Left ventricle myocardium inferior (tissue), 1 donor: ENCODE results near the gene DNAJB14. TPM values are rescaled to one million over a fixed set of nuclear protein-coding genes. Genes with fewer than 3 reads are reported as not detected.

Experiments used
- DNase-seq: peaks from one replicate; pipeline ENCODE4 v3.0.0-alpha.2; 2020
- H3K27ac ChIP-seq: fragments of 200-600 bp; replicated peaks from 2 replicates; pipeline ENCODE4 v1.8.0; 2021
- H3K27me3 ChIP-seq: fragments of 200-600 bp; 2 replicates; pipeline ENCODE4 v1.8.0; 2021; ENCODE audit warnings: low read depth
- H3K36me3 ChIP-seq: fragments of 200-600 bp; 2 replicates; pipeline ENCODE4 v1.8.0; 2021
- H3K4me1 ChIP-seq: fragments of 200-600 bp; 2 replicates; pipeline ENCODE4 v1.8.0; 2021
- H3K4me3 ChIP-seq: fragments of 200-600 bp; 2 replicates; pipeline ENCODE4 v1.8.0; 2021; ENCODE audit warnings: mild to moderate bottlenecking, moderate library complexity
- H3K9me3 ChIP-seq: fragments of 200-600 bp; replicated peaks from 2 replicates; pipeline ENCODE4 v1.8.0; 2021
- CTCF ChIP-seq: fragments of 200-600 bp; IDR thresholded peaks from 2 replicates; pipeline ENCODE4 v1.8.0; 2021; ENCODE audit warnings: antibody characterized with exemption, mild to moderate bottlenecking, borderline replicate concordance
- intact Hi-C: fragments of 100-400 bp; cut with micrococcal nuclease; formaldehyde crosslinking; loops from one replicate; pipeline ENCODE4 v1.11.0; 2022
- total RNA-seq: library from RNA; stranded (reverse); fragmentation: NEBNext Ultra II Directional; extraction: Animal tissue kit (Norgen Biotek cat#: 25700); gene quantifications from one replicate; pipeline ENCODE4 v1.2.1, GENCODE V29; 2021
- donor health status: DM: no; HTN: yes; CAD: no; lungs with severe emphysema.

The DNAJB14 gene
- total RNA-seq, 1 donor from 2014 or later: 16.4 TPM

GRCh38 chr4:99893839-99894160 is 52.6 kb downstream of the DNAJB14 start:
- Histone ChIP-seq H3K9me3 (no peaks in the 10 kb centered on the region), H3K36me3 (peaks cover 3% of the 10 kb centered on the region), H3K27me3 (no peaks in the 10 kb centered on the region), H3K4me3 (peak overlapping the region; percentile 85), H3K4me1 (peaks cover 52% of the 10 kb centered on the region), H3K27ac (peak overlapping the region; percentile 87)
- DNase-seq: no peak
- intact Hi-C loops: no loop called here
- TF ChIP-seq CTCF: no peak

- Histone ChIP-seq H3K4me1 (peaks cover 60% of the 10 kb centered on the region), H3K9me3 (no peaks in the 10 kb centered on the region), H3K36me3 (peaks cover 3% of the 10 kb centered on the region), H3K4me3 (peak overlapping the region; percentile 85), H3K27me3 (no peaks in the 10 kb centered on the region), H3K27ac (no peak overlapping the region)
- no peak for DNase-seq
- no peak for TF ChIP-seq CTCF
- intact Hi-C loops: no loop called here
Observed at GRCh38 chr4:99893029-99893428, 53.4 kb downstream of the DNAJB14 start.

GRCh38 chr4:99891351-99891750 is 55.1 kb downstream of the DNAJB14 start:
- H3K27ac ChIP-seq: no peak overlapping the region

GRCh38 chr4:99887837-99888236 is 58.6 kb downstream of the DNAJB14 start:
- Histone ChIP-seq H3K27me3 (no peaks in the 10 kb centered on the region), H3K27ac (no peak overlapping the region), H3K36me3 (peaks cover 40% of the 10 kb centered on the region), H3K4me3 (no peak overlapping the region), H3K9me3 (no peaks in the 10 kb centered on the region), H3K4me1 (peaks cover 55% of the 10 kb centered on the region)
- no peak for TF ChIP-seq CTCF
- intact Hi-C loops: no loop called here
- DNase-seq: no peak

More at GRCh38 chr4:99891351-99891750, 55.1 kb downstream of the DNAJB14 start:
- H3K36me3 ChIP-seq: peaks cover 12% of the 10 kb centered on the region
- no peak overlapping the region for H3K4me3 ChIP-seq
- DNase-seq: no peak
- H3K4me1 ChIP-seq: peaks cover 67% of the 10 kb centered on the region
- intact Hi-C loops: no loop called here
- no peak for TF ChIP-seq CTCF
- no peaks in the 10 kb centered on the region for H3K9me3 ChIP-seq
- H3K27me3 ChIP-seq: no peaks in the 10 kb centered on the region

GRCh38 chr4:99886146-99886545 is 60.3 kb downstream of the DNAJB14 start:
- no peak overlapping the region for H3K4me3 ChIP-seq
- H3K9me3 ChIP-seq: no peaks in the 10 kb centered on the region
- intact Hi-C loops: no loop called here
- no peak overlapping the region for H3K27ac ChIP-seq
- H3K36me3 ChIP-seq: peaks cover 55% of the 10 kb centered on the region
- H3K27me3 ChIP-seq: no peaks in the 10 kb centered on the region
- H3K4me1 ChIP-seq: peaks cover 38% of the 10 kb centered on the region
- no peak for TF ChIP-seq CTCF
- DNase-seq: no peak

GRCh38 chr4:99885687-99886086 is 60.7 kb downstream of the DNAJB14 start:
- no peak for DNase-seq
- Histone ChIP-seq H3K27ac (no peak overlapping the region), H3K4me1 (peaks cover 34% of the 10 kb centered on the region), H3K4me3 (no peak overlapping the region), H3K27me3 (no peaks in the 10 kb centered on the region), H3K36me3 (peaks cover 59% of the 10 kb centered on the region), H3K9me3 (no peaks in the 10 kb centered on the region)
- intact Hi-C loops: no loop called here
- no peak for TF ChIP-seq CTCF
